Activated T-cell treated with anti-CD3 and anti-CD28 coated beads for 1 hour (primary cell): ENCODE data around the gene PSD2.

Source experiments
- DNase-seq: peaks from one replicate; pipeline ENCODE4 v3.0.0-alpha.2; 2020; ENCODE audit warnings: low read depth

PSD2 gene

GRCh38 chr5:139880416-139881142 is 85.0 kb downstream of the PSD2 start:
- DNase-seq: no peak

- DNase-seq: no peak
Measured at GRCh38 chr5:139881143-139881733, 85.6 kb downstream of the PSD2 start.

DNA sequence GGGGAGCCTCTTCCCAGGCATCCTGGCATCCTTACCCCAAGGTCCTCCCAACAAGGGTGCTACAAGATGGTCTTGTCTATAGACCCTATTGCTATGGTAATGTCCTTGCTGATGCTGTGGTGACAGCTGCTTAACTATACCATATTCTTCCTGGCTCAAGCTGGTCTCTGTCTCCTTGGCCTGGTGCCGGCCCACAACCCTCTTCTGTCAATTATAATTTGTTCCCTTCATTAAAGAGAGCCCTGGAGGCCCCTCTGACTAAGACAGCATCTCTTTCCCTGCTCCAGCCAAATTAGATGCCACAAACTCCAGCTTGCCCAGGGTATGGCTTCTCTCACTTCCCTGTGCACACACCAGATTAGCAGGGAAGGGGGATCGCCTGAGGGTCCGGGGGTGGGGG is 86.7 kb downstream of the PSD2 start:
- DNase-seq: no peak

DNA sequence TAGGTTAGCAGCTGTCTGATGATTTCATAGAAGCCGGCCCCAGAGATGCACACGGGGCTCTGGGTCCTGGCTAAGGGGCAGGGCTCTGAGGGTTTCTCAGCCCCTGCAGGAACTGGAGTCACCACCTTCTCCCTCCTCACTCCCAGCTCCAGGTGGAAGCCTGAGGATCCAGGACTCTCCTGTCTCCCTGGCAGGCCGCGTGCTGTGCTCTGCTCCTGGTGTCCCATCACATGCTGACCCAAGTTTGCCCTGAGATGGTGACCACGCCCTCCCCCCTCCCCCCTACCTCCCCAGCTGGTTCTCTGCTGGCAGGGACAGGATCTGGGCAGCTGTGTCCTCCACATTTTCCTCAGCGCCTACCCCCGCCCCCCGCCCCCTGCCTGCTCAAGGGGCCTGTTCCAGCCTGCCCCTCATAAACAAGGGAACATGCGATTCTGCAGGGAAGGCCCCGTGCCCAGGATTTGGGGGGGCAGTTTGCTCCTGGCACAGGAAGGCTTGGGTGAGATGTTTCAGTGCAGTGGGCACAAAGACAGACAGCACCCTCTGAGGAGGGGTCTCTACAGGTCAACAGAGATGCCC is 87.4 kb downstream of the PSD2 start:
- DNase-seq: no peak

DNA sequence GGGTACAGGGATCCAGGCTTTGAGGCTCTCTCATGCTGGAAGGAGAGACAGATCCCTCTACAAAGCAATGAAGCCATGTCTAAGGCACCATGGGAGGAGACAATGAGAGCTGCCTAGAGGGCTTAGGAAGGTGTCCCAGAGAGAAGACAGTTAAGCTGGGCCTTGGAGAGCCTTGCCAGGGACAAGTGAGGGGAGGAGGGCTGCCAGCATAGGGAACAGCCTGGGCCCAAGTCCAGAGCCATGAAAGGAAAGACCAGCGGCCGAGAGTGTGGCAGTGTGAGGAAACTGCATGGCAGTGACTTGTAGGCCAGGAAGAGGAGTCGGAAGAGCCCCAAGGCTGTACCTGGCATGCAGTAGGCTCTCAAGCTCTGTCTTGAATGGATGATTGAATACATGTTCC is 88.5 kb downstream of the PSD2 start:
- no peak for DNase-seq

GRCh38 chr5:139884734-139885133 is 89.1 kb downstream of the PSD2 start:
- no peak for DNase-seq

- DNase-seq: no peak
Measured at GRCh38 chr5:139885172-139885856, 89.7 kb downstream of the PSD2 start.

- no peak for DNase-seq
Measured at GRCh38 chr5:139885857-139886208, 90.2 kb downstream of the PSD2 start.

GRCh38 chr5:139886213-139886612 is 90.6 kb downstream of the PSD2 start:
- no peak for DNase-seq

- no peak for DNase-seq
Measured at GRCh38 chr5:139888370-139888769, 92.8 kb downstream of the PSD2 start.

GRCh38 chr5:139889410-139889809 is 93.8 kb downstream of the PSD2 start:
- DNase-seq: no peak

DNA sequence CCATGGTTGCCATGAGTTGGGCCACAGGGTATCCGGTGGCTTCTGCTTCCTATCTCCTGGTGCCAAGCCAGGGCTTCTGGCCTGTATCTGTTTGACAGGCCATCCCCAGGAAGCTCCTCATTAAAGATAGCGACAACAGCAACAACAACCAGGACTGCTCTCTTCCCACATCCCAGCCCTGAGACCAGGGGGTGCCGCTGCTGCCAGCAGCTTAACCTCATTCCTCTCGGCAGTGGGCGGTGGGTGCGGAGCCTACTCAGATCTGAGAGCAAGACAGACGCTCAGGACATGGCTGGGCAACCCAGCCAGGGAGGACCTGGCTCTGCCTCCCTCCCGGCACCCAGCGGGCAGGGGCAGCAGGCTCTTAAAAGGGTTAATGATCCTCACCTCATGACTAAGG is 98.3 kb downstream of the PSD2 start:
- no peak for DNase-seq
